ENCODE measurements around the gene WNT2. TPM values are rescaled to one million over a fixed set of nuclear protein-coding genes. Genes with fewer than 3 reads are reported as not detected.
"Not testable (repeated sequence)": the region's sequence is repeated elsewhere in the genome, so short reads cannot be mapped to it uniquely, and the experiment has no call there.

The WNT2 gene
- total RNA-seq, 1 experiment from 2014 or later, result not detected

GRCh38 chr7:117270371-117270770 lies 52.5 kb downstream of the WNT2 start:
- DNase-seq (ENCODE audit: extremely low read depth, low read depth), result no peak

GRCh38 chr7:117269886-117270285 lies 53.0 kb downstream of the WNT2 start:
- no peak for DNase-seq (ENCODE audit: extremely low read depth, low read depth)

- DNase-seq (ENCODE audit: extremely low read depth, low read depth), result peak; percentile 22
These were observed 53.4 kb downstream of the WNT2 start for GRCh38 chr7:117269417-117269816.

GRCh38 chr7:117264716-117265115 lies 58.1 kb downstream of the WNT2 start:
- no peak for DNase-seq (ENCODE audit: extremely low read depth, low read depth)

GRCh38 chr7:117262546-117262945 lies 60.3 kb downstream of the WNT2 start:
- DNase-seq (ENCODE audit: extremely low read depth, low read depth), result no peak

GRCh38 chr7:117259615-117260014 lies 63.2 kb downstream of the WNT2 start:
- no peak for DNase-seq (ENCODE audit: extremely low read depth, low read depth)

- DNase-seq (ENCODE audit: extremely low read depth, low read depth), result no peak
These were observed 71.2 kb downstream of the WNT2 start for GRCh38 chr7:117251687-117252086.

GRCh38 chr7:117250801-117251200 lies 72.1 kb downstream of the WNT2 start:
- DNase-seq (ENCODE audit: extremely low read depth, low read depth), result no peak

- no peak for DNase-seq (ENCODE audit: extremely low read depth, low read depth)
These were observed 72.6 kb downstream of the WNT2 start for GRCh38 chr7:117250245-117250644.

GRCh38 chr7:117249696-117250095 lies 73.2 kb downstream of the WNT2 start:
- no peak for DNase-seq (ENCODE audit: extremely low read depth, low read depth)

GRCh38 chr7:117248829-117249228 lies 74.0 kb downstream of the WNT2 start:
- DNase-seq (ENCODE audit: extremely low read depth, low read depth), result no peak

GRCh38 chr7:117247809-117248208 lies 75.0 kb downstream of the WNT2 start:
- DNase-seq (ENCODE audit: extremely low read depth, low read depth), result no peak

- DNase-seq (ENCODE audit: extremely low read depth, low read depth), result not testable (repeated sequence)
These were observed 77.2 kb downstream of the WNT2 start for GRCh38 chr7:117245703-117246102.

- DNase-seq (ENCODE audit: extremely low read depth, low read depth), result no peak
These were observed 79.5 kb downstream of the WNT2 start for GRCh38 chr7:117243390-117243789.

GRCh38 chr7:117241088-117241487 lies 81.8 kb downstream of the WNT2 start:
- DNase-seq (ENCODE audit: extremely low read depth, low read depth), result no peak

- DNase-seq (ENCODE audit: extremely low read depth, low read depth), result no peak
These were observed 83.9 kb downstream of the WNT2 start for GRCh38 chr7:117238937-117239336.

- no peak for DNase-seq (ENCODE audit: extremely low read depth, low read depth)
These were observed 84.4 kb downstream of the WNT2 start for GRCh38 chr7:117238472-117238871.

GRCh38 chr7:117237646-117238045 lies 85.2 kb downstream of the WNT2 start:
- no peak for DNase-seq (ENCODE audit: extremely low read depth, low read depth)

GRCh38 chr7:117231047-117231359 lies 91.9 kb downstream of the WNT2 start:
- no peak for DNase-seq (ENCODE audit: extremely low read depth, low read depth)

GRCh38 chr7:117230276-117231046 lies 92.4 kb downstream of the WNT2 start:
- no peak for DNase-seq (ENCODE audit: extremely low read depth, low read depth)

GRCh38 chr7:117229350-117229749 lies 93.5 kb downstream of the WNT2 start:
- no peak for DNase-seq (ENCODE audit: extremely low read depth, low read depth)

GRCh38 chr7:117227091-117227490 lies 95.8 kb downstream of the WNT2 start:
- DNase-seq (ENCODE audit: extremely low read depth, low read depth), result no peak

GRCh38 chr7:117225536-117225935 lies 97.3 kb downstream of the WNT2 start:
- DNase-seq (ENCODE audit: extremely low read depth, low read depth), result no peak
